Measurements from ENCODE around the gene COPE. TPM values are rescaled to one million over a fixed set of nuclear protein-coding genes. Genes with fewer than 3 reads are reported as not detected.

Gene COPE
- total RNA-seq, 4 donors from 2014 or later: 144 to 268 (median 179) TPM

- Histone ChIP-seq H3K9me3 (no peaks in the 10 kb centered on the region), H3K36me3 (peaks cover 0 to 28% (median 14%) of the 10 kb centered on the region in 4 donors), H3K4me3 (no peak overlapping the region), H3K27ac (no peak overlapping the region), H3K4me1 (peaks cover 0 to 15% (median 12%) of the 10 kb centered on the region in 4 donors), H3K27me3 (peaks cover 19% of the 10 kb centered on the region)
- 53 to 62% methylated on average over 20 to 21 of the region's 62 CpGs for WGBS, 2 donors (ENCODE audit: low coverage in 1 of 2)
- no peak for DNase-seq
- in situ Hi-C loops (cut with MboI; ENCODE audit: low pct_ligation_motif_present in 1 of 4, low pct_unique_long_range_greater_than_20kb in 1 of 4, low sequenced_read_pairs in 3 of 4) (loop anchor here in 1 of 4 donors (25.0 kb wide), 1 partner anchor 408 kb away; no protein-coding TSS in a partner anchor), intact Hi-C loops (cut with DNase I; ENCODE audit: low total_unique reads) (no loop called here)
- TF ChIP-seq POLR2A (IDR thresholded peaks at IDR 0.05): no peak
Measured at GRCh38 chr19:18869781-18870530, 49.2 kb downstream of the COPE start.

DNA sequence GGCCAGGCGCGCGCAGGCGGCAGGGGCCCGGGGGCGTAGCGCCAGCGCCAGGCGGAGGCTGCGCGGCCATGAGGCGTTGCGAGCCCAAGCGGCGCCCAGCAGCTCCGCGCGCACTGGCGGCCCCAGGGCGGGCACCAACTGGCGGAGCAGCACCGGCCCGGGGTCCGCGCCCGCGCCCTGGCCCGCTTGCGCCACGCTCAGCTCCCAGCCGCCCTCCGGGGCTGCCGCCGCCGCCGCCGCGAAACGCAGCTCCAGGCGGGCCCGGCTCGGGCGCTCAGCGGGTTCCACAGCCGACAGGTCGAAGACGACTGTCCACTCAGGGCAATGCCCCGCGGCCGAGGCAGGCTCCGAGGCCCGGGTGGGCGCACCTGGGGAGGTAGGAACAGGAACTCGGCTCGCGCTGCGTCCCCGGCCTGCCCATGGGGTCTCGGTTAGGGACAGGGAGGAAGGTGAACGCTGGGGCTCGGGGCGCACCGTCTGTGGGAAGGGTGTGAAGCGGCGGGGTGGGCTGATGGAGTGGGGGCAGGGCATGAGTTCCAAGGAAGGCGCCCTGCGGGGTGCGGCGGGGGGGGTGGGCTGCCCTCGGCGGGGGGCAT is 50.1 kb downstream of the COPE start:
- peaks cover 0 to 15% (median 12%) of the 10 kb centered on the region in 4 donors for H3K4me1 ChIP-seq
- no peak overlapping the region for H3K4me3 ChIP-seq
- H3K27me3 ChIP-seq: peaks cover 19% of the 10 kb centered on the region
- intact Hi-C loops (cut with DNase I; ENCODE audit: low total_unique reads): no loop called here
- H3K9me3 ChIP-seq: no peaks in the 10 kb centered on the region
- DNase-seq: no peak
- no peak overlapping the region for H3K27ac ChIP-seq
- 72% methylated on average over 49 of the region's 71 CpGs; no CpG with 5 or more reads in 1 of the 2 donors for whole genome bisulfite sequencing, 2 donors (ENCODE audit: low coverage in 1 of 2)
- no peak for TF ChIP-seq CTCF (IDR thresholded peaks at IDR 0.05)
- no peak for TF ChIP-seq POLR2AphosphoS5 (IDR thresholded peaks at IDR 0.05)
- no peak for TF ChIP-seq POLR2A (IDR thresholded peaks at IDR 0.05)
- no peak for TF ChIP-seq EP300 (IDR thresholded peaks at IDR 0.05; ENCODE audit: low read depth)
- in situ Hi-C loops (cut with MboI; ENCODE audit: low pct_ligation_motif_present in 1 of 4, low pct_unique_long_range_greater_than_20kb in 1 of 4, low sequenced_read_pairs in 3 of 4): loop anchor here in 1 of 4 donors (25.0 kb wide), 1 partner anchor 407 kb away; no protein-coding TSS in a partner anchor
- H3K36me3 ChIP-seq: peaks cover 0 to 34% (median 14%) of the 10 kb centered on the region in 4 donors

DNA sequence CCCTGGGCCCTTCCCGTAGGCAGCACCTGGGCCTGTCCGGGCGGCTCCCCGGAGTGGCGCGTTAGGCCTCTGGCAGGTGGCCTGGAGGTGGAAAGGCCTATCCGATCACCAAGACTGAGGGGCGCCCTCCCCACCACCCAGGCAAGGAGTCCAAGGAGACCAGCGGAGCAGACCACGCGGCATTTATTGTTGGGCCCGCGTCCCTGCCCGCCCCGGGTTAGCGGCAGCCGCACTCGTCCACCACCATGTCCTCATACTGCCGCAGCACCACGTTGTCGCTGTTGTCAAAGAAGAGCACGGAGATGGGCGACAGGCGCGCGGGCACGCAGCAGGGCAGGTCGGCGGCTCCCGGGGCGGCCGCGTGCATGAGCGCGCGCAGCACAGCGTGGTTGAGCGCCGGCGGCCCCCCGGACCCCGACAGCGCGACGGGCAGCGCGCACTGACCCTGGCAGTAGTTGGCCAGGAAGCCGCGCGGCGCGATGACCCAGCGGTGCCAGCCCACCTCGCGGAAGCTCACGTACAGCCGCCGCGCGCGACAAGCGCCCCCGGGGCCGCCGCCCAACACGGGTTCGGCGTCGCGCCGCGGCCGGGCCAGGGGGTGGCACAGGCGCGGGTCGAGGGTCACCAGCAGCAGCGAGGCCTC is 50.7 kb downstream of the COPE start:
- no peak overlapping the region for H3K4me3 ChIP-seq
- in situ Hi-C loops (cut with MboI; ENCODE audit: low pct_ligation_motif_present in 1 of 4, low pct_unique_long_range_greater_than_20kb in 1 of 4, low sequenced_read_pairs in 3 of 4): loop anchor here in 1 of 4 donors (25.0 kb wide), 1 partner anchor 406 kb away; no protein-coding TSS in a partner anchor
- no peak for DNase-seq

DNA sequence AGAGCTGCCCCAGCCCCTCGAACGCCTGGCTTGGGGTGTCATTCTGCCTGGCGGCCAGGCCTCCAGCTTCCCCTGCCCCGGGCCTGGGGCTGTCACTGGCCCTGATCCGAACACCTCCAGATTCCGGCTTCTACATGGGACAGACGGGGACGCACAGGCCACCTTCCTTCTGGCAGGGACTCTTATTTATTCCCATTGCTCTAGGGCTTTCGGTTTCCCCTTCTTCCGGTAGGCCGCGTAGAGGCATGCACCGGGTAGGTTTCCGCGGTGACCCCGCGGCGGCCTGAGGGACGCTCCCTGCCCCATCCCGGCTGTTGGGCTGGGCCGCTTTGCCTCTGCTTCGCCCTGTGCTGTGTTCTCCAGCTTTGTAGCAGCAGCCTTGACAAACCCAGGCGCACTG is 51.4 kb downstream of the COPE start:
- peaks cover 0 to 38% (median 19%) of the 10 kb centered on the region in 4 donors for H3K36me3 ChIP-seq
- no peak overlapping the region for H3K27ac ChIP-seq
- TF ChIP-seq CTCF (IDR thresholded peaks at IDR 0.05) (no peak), POLR2A (IDR thresholded peaks at IDR 0.05) (no peak), EP300 (IDR thresholded peaks at IDR 0.05; ENCODE audit: low read depth) (no peak), POLR2AphosphoS5 (IDR thresholded peaks at IDR 0.05) (no peak)
- WGBS, 2 donors (ENCODE audit: low coverage in 1 of 2): 94 to 100% methylated on average over 2 to 23 of the region's 23 CpGs
- H3K4me3 ChIP-seq: no peak overlapping the region
- in situ Hi-C loops (cut with MboI; ENCODE audit: low pct_ligation_motif_present in 1 of 4, low pct_unique_long_range_greater_than_20kb in 1 of 4, low sequenced_read_pairs in 3 of 4) (loop anchor here in 1 of 4 donors (25.0 kb wide), 1 partner anchor 405 kb away; no protein-coding TSS in a partner anchor), intact Hi-C loops (cut with DNase I; ENCODE audit: low total_unique reads) (no loop called here)
- no peak for DNase-seq
- H3K27me3 ChIP-seq: peaks cover 19% of the 10 kb centered on the region
- H3K4me1 ChIP-seq: peaks cover 0 to 15% (median 12%) of the 10 kb centered on the region in 4 donors
- no peaks in the 10 kb centered on the region for H3K9me3 ChIP-seq

More for the DNA sequence above, 50.7 kb downstream of the COPE start:
- no peak overlapping the region for H3K27ac ChIP-seq
- peaks cover 0 to 35% (median 15%) of the 10 kb centered on the region in 4 donors for H3K36me3 ChIP-seq
- H3K9me3 ChIP-seq: no peaks in the 10 kb centered on the region
- peaks cover 19% of the 10 kb centered on the region for H3K27me3 ChIP-seq
- 80% methylated on average over 73 of the region's 77 CpGs; no CpG with 5 or more reads in 1 of the 2 donors for WGBS, 2 donors (ENCODE audit: low coverage in 1 of 2)
- peaks cover 0 to 15% (median 12%) of the 10 kb centered on the region in 4 donors for H3K4me1 ChIP-seq
- TF ChIP-seq POLR2AphosphoS5 (IDR thresholded peaks at IDR 0.05) (no peak), EP300 (IDR thresholded peaks at IDR 0.05; ENCODE audit: low read depth) (no peak), POLR2A (IDR thresholded peaks at IDR 0.05) (no peak), CTCF (IDR thresholded peaks at IDR 0.05) (no peak)
- intact Hi-C loops (cut with DNase I; ENCODE audit: low total_unique reads): no loop called here

Measured in transverse colon (tissue), 4 donors.